Osteoblast (primary cell): ENCODE measurements around the gene RPL5. TPM values are rescaled to one million over a fixed set of nuclear protein-coding genes. Genes with fewer than 3 reads are reported as not detected.

ENCODE experiments used
- DNase-seq: peaks from one replicate; pipeline ENCODE4 v3.0.0; 2011; ENCODE audit warnings: low spot score, mixed read lengths; ENCODE audit not compliant: insufficient read length; ENCODE audit errors: missing footprints
- H2AFZ ChIP-seq: 2 replicates; pipeline ENCODE4 v1.6.0; 2011; ENCODE audit warnings: mild to moderate bottlenecking, low read length
- H3K27ac ChIP-seq: 2 replicates; pipeline ENCODE4 v1.5.1; 2011; ENCODE audit warnings: mild to moderate bottlenecking, low read depth, low read length, moderate library complexity
- H3K27me3 ChIP-seq: 2 replicates; pipeline ENCODE4 v1.6.0; 2012; ENCODE audit warnings: mild to moderate bottlenecking, control low read depth, inconsistent platforms, low read length, moderate library complexity; ENCODE audit not compliant: insufficient read depth
- H3K36me3 ChIP-seq: 2 replicates; pipeline ENCODE4 v1.5.1; 2011; ENCODE audit warnings: mild to moderate bottlenecking, low read length, control low read depth, moderate library complexity; ENCODE audit not compliant: insufficient read depth
- H3K4me1 ChIP-seq: 2 replicates; pipeline ENCODE4 v1.5.1; 2011; ENCODE audit warnings: mild to moderate bottlenecking, low read length, control low read depth, moderate library complexity; ENCODE audit not compliant: insufficient read depth
- H3K4me2 ChIP-seq: 2 replicates; pipeline ENCODE4 v1.6.0; 2011; ENCODE audit warnings: mild to moderate bottlenecking, low read length; ENCODE audit not compliant: insufficient read depth
- H3K4me3 ChIP-seq: fragments of 200-600 bp; sonication (generic); 3 replicates; pipeline ENCODE4 v1.5.1; 2012; ENCODE audit warnings: mild to moderate bottlenecking, low read length, inconsistent platforms; ENCODE audit not compliant: insufficient read depth
- H3K79me2 ChIP-seq: 2 replicates; pipeline ENCODE4 v1.6.0; 2012; ENCODE audit warnings: mild to moderate bottlenecking, low read length, control low read depth, inconsistent platforms; ENCODE audit not compliant: insufficient read depth
- H3K9me3 ChIP-seq: 2 replicates; pipeline ENCODE4 v1.5.1; 2011; ENCODE audit warnings: low read depth, low read length, control low read depth
- H4K20me1 ChIP-seq: 2 replicates; pipeline ENCODE4 v1.6.0; 2012; ENCODE audit warnings: mild to moderate bottlenecking, low read length, control low read depth; ENCODE audit not compliant: insufficient read depth
- total RNA-seq: library from RNA; depleted of rRNA; stranded (reverse); fragments of >200 nt; gene quantifications from 2 replicates; pipeline ENCODE4 v1.2.3, GENCODE V29; 2012
- TF ChIP-seq, protein P1 (sequence below): IDR thresholded peaks from 2 replicates; pipeline ENCODE4 v1.5.1; 2011; ENCODE audit warnings: mild to moderate bottlenecking, low read depth, low read length, moderate library complexity; ENCODE audit errors: extremely low read depth

The RPL5 gene
- total RNA-seq, 1 donor = 827 TPM

DNA sequence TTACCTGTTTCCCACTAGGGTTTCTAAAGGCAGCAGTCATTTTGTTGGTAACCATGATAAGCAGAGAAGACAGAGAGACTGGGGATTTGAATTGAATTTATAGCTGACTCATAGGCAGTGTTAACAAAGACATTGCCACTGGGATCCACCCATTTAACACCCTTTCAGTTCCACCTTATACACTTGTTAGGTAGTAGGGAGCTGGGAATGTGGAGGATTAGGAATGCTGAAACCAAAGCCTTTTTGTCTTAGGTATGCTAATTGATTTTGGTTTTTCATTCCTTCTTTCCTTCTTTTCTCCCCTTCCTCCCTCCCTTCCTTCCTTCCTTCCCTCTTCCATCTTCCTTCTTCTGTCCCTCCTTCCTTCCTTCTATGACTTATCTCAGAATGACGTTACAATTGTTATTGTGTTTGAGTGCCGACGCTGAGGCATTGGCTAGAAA is 39.5 kb upstream of the RPL5 start:
- TF ChIP-seq, protein P1, sequence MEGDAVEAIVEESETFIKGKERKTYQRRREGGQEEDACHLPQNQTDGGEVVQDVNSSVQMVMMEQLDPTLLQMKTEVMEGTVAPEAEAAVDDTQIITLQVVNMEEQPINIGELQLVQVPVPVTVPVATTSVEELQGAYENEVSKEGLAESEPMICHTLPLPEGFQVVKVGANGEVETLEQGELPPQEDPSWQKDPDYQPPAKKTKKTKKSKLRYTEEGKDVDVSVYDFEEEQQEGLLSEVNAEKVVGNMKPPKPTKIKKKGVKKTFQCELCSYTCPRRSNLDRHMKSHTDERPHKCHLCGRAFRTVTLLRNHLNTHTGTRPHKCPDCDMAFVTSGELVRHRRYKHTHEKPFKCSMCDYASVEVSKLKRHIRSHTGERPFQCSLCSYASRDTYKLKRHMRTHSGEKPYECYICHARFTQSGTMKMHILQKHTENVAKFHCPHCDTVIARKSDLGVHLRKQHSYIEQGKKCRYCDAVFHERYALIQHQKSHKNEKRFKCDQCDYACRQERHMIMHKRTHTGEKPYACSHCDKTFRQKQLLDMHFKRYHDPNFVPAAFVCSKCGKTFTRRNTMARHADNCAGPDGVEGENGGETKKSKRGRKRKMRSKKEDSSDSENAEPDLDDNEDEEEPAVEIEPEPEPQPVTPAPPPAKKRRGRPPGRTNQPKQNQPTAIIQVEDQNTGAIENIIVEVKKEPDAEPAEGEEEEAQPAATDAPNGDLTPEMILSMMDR = no peak
- Histone ChIP-seq H4K20me1 (no peaks in the 10 kb centered on the region), H3K9me3 (no peaks in the 10 kb centered on the region), H2AFZ (no peak overlapping the region), H3K4me2 (no peak overlapping the region), H3K79me2 (no peaks in the 10 kb centered on the region), H3K36me3 (no peaks in the 10 kb centered on the region), H3K27ac (no peak overlapping the region), H3K4me1 (peaks cover 8% of the 10 kb centered on the region), H3K27me3 (peaks cover 19% of the 10 kb centered on the region), H3K4me3 (no peak overlapping the region)
- no peak for DNase-seq

DNA sequence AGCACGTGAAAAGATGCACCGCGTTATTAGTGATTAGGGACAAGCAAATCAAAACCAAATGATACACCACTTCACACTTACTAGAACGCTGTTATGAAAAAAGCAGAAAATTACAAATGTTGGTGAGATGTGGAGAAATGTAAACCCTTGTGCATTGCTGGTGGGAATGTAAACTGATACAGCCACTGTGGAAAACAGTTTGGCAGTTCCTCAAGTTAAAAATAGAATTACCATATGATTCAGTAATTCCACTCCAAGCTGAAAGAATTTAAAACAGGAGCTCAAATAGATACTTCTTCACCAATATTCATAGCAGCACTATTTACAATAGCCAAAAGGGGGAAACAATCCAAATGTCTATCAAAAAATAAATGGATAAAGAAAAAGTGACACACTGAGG is 36.7 kb upstream of the RPL5 start:
- H2AFZ ChIP-seq = no peak overlapping the region
- TF ChIP-seq, protein P1 = no peak
- no peak overlapping the region for H3K4me2 ChIP-seq
- no peak for DNase-seq
- H3K9me3 ChIP-seq = no peaks in the 10 kb centered on the region
- no peak overlapping the region for H3K27ac ChIP-seq
- H3K79me2 ChIP-seq = no peaks in the 10 kb centered on the region
- H3K36me3 ChIP-seq = no peaks in the 10 kb centered on the region
- peaks cover 15% of the 10 kb centered on the region for H3K4me1 ChIP-seq
- H3K4me3 ChIP-seq = no peak overlapping the region
- no peaks in the 10 kb centered on the region for H4K20me1 ChIP-seq
- H3K27me3 ChIP-seq = peaks cover 19% of the 10 kb centered on the region

DNA sequence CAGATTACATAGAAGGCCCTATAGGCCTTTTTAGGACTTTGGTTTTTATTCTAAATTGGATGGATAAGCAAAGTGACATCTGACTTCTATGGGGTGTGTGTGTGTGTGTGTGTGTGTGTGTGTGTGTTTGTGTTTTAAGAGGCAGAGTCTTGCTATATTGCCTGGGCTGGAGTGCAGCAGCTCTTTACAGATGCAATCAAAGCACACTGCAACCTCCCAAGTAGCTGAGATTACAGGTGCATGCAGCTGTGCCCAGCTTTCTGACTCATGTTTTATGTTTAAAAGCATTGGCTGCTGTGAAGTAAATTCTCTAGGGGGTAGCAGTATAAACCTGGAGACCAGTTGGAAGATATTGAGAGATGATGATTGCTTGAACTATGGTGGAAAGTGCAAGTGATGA is 34.5 kb upstream of the RPL5 start:
- peaks cover 5% of the 10 kb centered on the region for H3K27me3 ChIP-seq
- no peaks in the 10 kb centered on the region for H4K20me1 ChIP-seq
- no peaks in the 10 kb centered on the region for H3K9me3 ChIP-seq
- no peaks in the 10 kb centered on the region for H3K36me3 ChIP-seq
- peaks cover 15% of the 10 kb centered on the region for H3K4me1 ChIP-seq
- no peak overlapping the region for H2AFZ ChIP-seq
- TF ChIP-seq, protein P1 = no peak
- H3K79me2 ChIP-seq = no peaks in the 10 kb centered on the region
- H3K4me3 ChIP-seq = no peak overlapping the region
- peak overlapping the region; percentile 50 for H3K27ac ChIP-seq
- DNase-seq = no peak
- no peak overlapping the region for H3K4me2 ChIP-seq

DNA sequence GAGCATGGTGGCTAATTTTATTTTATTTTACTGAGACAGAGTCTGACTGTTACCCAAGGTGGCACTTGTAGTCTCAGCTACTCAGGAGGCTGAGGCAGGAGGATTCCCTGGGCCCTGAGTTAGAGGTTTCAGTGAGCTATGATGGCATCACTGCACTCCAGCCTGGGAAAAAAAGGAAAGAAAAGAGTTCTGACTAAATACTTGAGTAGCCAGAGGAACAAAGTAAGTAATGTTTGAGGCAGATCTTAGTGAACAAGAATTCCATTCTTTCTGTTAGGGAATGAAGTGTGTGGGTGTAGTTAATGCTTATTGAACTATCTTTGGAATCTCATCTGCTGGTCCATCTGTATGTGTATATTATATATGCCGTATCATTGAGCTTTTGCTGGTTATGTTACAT is 33.9 kb upstream of the RPL5 start:
- peak overlapping the region; percentile 50 for H3K27ac ChIP-seq

More for the DNA sequence above, 33.9 kb upstream of the RPL5 start:
- no peak overlapping the region for H2AFZ ChIP-seq
- no peaks in the 10 kb centered on the region for H3K79me2 ChIP-seq
- TF ChIP-seq, protein P1 = no peak
- H3K4me2 ChIP-seq = no peak overlapping the region
- H3K27me3 ChIP-seq = no peaks in the 10 kb centered on the region
- H4K20me1 ChIP-seq = no peaks in the 10 kb centered on the region
- DNase-seq = peak; percentile 69
- H3K4me1 ChIP-seq = peaks cover 15% of the 10 kb centered on the region
- H3K4me3 ChIP-seq = no peak overlapping the region
- no peaks in the 10 kb centered on the region for H3K36me3 ChIP-seq
- no peaks in the 10 kb centered on the region for H3K9me3 ChIP-seq
